Prostate gland (tissue), 2 donors: ENCODE measurements around the gene COA5.

Experiments used
- CTCF ChIP-seq, 4 experiments: fragments of 200-600 bp in 2 of 4; fragments of 450-650 bp in 2 of 4; sonication (generic) in 2 of 4; IDR thresholded peaks; 1 replicate in 3 of 4; 2 replicates in 1 of 4; pipeline ENCODE4 v1.5.1; 2016 to 2019; ENCODE audit warnings: antibody characterized with exemption in 4 of 4, mild to moderate bottlenecking in 2 of 4, moderate library complexity in 2 of 4
- POLR2A ChIP-seq: fragments of 450-650 bp; IDR thresholded peaks from one replicate; pipeline ENCODE4 v1.6.1; 2016; ENCODE audit warnings: antibody characterized with exemption, mild to moderate bottlenecking

- TF ChIP-seq CTCF (IDR thresholded peaks at IDR 0.05) = peak in 1 of 4 experiments; percentile 26
- TF ChIP-seq POLR2A = peak; percentile 76
Observed at GRCh38 chr2:98608116-98608961, at the start of gene COA5, which contains the start of gene UNC50.
